Measurements from ENCODE around the gene RCC1.

- TF ChIP-seq CTCF (IDR thresholded peaks at IDR 0.05; ENCODE audit: extremely low read depth in 1 of 2, insufficient read depth in 1 of 2, low read depth in 1 of 2, low read length in 2 of 2): no peak
- no peak for TF ChIP-seq FOS (IDR thresholded peaks at IDR 0.05; ENCODE audit: borderline replicate concordance, insufficient read depth, low read length)
- no peak for TF ChIP-seq POLR2AphosphoS5 (IDR thresholded peaks at IDR 0.05; ENCODE audit: insufficient read depth, low read depth, low read length)
- TF ChIP-seq MAX (IDR thresholded peaks at IDR 0.05; ENCODE audit: insufficient read depth, insufficient read length): no peak
- TF ChIP-seq POLR2A (IDR thresholded peaks at IDR 0.05; ENCODE audit: low read depth, low read length): no peak
- TF ChIP-seq EZH2 (IDR thresholded peaks at IDR 0.05; ENCODE audit: borderline replicate concordance, low read depth, low read length, severe bottlenecking): no peak
- no peak for TF ChIP-seq GATA2 (IDR thresholded peaks at IDR 0.05; ENCODE audit: insufficient read depth, insufficient read length, low read depth, low read length)
- TF ChIP-seq JUN (IDR thresholded peaks at IDR 0.05; ENCODE audit: borderline replicate concordance, insufficient read depth, insufficient read length, low read depth): no peak
- no peak for TF ChIP-seq MYC (IDR thresholded peaks at IDR 0.05; ENCODE audit: low read depth, low read length)
These were observed 67.7 kb downstream of the RCC1 start for GRCh38 chr1:28573564-28573963.

All from endothelial cell of umbilical vein (primary cell).